Activated naive CD8-positive, alpha-beta T cell (primary cell): ENCODE results near the gene PMEL.

Experiments
- H3K27ac Mint-ChIP-seq: one replicate; pipeline ENCODE4 v1.8.0; 2021; ENCODE audit warnings: mixed read lengths
- H3K27me3 Mint-ChIP-seq: one replicate; pipeline ENCODE4 v1.8.0; 2021; ENCODE audit warnings: mixed read lengths
- H3K36me3 Mint-ChIP-seq: one replicate; pipeline ENCODE4 v1.8.0; 2021; ENCODE audit warnings: mixed read lengths
- H3K4me1 Mint-ChIP-seq: one replicate; pipeline ENCODE4 v1.8.0; 2021; ENCODE audit warnings: low read depth, mixed read lengths
- H3K4me3 Mint-ChIP-seq: one replicate; pipeline ENCODE4 v1.8.0; 2021; ENCODE audit warnings: mild to moderate bottlenecking, mixed read lengths
- H3K9me3 Mint-ChIP-seq: one replicate; pipeline ENCODE4 v1.8.0; 2021; ENCODE audit warnings: low read depth, mixed read lengths

PMEL gene

DNA sequence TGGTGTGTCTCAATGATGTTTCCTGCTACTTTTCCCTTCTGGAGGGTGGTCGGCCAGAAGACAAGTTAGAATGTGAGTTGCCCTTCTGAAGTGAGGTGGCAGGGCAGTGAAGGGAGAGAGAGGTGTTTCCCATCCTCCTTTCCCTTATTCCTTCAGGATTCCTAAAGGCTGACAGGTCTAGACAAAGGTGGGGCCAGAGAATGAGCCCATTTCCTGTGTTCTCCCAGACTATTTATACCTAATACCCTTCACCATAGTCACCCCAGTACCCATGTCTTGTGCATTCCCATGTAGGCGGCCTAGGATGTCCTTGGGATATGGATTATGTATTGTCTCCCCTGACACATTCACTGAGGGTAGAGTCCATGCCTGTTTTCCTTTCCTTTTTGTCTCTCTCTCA, 27.9 kb downstream of the PMEL start:
- Mint-ChIP-seq H3K27ac (peak overlapping the region; percentile 89), H3K36me3 (peaks cover 15% of the 10 kb centered on the region), H3K4me3 (peak overlapping the region; percentile 10), H3K4me1 (peaks cover 89% of the 10 kb centered on the region), H3K9me3 (no peaks in the 10 kb centered on the region), H3K27me3 (no peaks in the 10 kb centered on the region)

DNA sequence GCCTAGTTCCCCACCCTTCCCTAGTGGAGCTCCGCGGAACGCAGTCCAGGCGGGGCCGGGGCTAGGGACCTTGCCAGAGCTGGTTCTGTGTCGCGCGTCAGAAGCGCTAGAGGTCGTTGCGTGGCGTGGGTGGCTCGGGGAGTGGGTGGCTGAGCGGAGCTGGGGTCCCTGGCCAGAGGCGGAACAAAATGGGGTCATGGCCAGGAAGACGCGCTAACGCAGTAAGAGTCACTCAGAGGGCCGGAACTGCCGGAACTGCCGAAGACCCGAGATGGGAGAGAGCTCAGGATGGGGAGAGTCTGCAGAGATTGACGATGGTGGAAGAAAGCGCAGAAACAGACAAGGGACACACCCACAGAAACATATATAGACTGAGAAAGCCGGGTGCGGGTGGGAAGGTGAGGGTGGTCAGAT, 30.1 kb downstream of the PMEL start:
- peaks cover 87% of the 10 kb centered on the region for H3K4me1 Mint-ChIP-seq
- peak overlapping the region; percentile 89 for H3K27ac Mint-ChIP-seq
- H3K36me3 Mint-ChIP-seq, result peaks cover 15% of the 10 kb centered on the region
- no peaks in the 10 kb centered on the region for H3K9me3 Mint-ChIP-seq
- H3K4me3 Mint-ChIP-seq, result peak overlapping the region; percentile 100
- no peaks in the 10 kb centered on the region for H3K27me3 Mint-ChIP-seq

GRCh38 chr12:55934773-55935172, 31.1 kb downstream of the PMEL start:
- H3K4me3 Mint-ChIP-seq, result peak overlapping the region; percentile 100
- peaks cover 15% of the 10 kb centered on the region for H3K36me3 Mint-ChIP-seq
- no peaks in the 10 kb centered on the region for H3K27me3 Mint-ChIP-seq
- H3K4me1 Mint-ChIP-seq, result peaks cover 86% of the 10 kb centered on the region
- no peaks in the 10 kb centered on the region for H3K9me3 Mint-ChIP-seq
- H3K27ac Mint-ChIP-seq, result peak overlapping the region; percentile 89

GRCh38 chr12:55933799-55934742, 31.8 kb downstream of the PMEL start:
- H3K36me3 Mint-ChIP-seq, result peaks cover 14% of the 10 kb centered on the region
- peak overlapping the region; percentile 89 for H3K27ac Mint-ChIP-seq
- H3K4me1 Mint-ChIP-seq, result peaks cover 84% of the 10 kb centered on the region
- H3K27me3 Mint-ChIP-seq, result no peaks in the 10 kb centered on the region
- peak overlapping the region; percentile 100 for H3K4me3 Mint-ChIP-seq
- no peaks in the 10 kb centered on the region for H3K9me3 Mint-ChIP-seq

GRCh38 chr12:55933169-55933798, 32.6 kb downstream of the PMEL start:
- Mint-ChIP-seq H3K27ac (peak overlapping the region; percentile 95), H3K36me3 (peaks cover 12% of the 10 kb centered on the region), H3K27me3 (no peaks in the 10 kb centered on the region), H3K4me3 (peak overlapping the region; percentile 100), H3K4me1 (peaks cover 78% of the 10 kb centered on the region), H3K9me3 (no peaks in the 10 kb centered on the region)

- Mint-ChIP-seq H3K4me3 (peak overlapping the region; percentile 100), H3K27me3 (no peaks in the 10 kb centered on the region), H3K9me3 (no peaks in the 10 kb centered on the region), H3K36me3 (peaks cover 12% of the 10 kb centered on the region), H3K27ac (peak overlapping the region; percentile 95), H3K4me1 (peaks cover 74% of the 10 kb centered on the region)
Measured at GRCh38 chr12:55932551-55932910, 33.3 kb downstream of the PMEL start.

DNA sequence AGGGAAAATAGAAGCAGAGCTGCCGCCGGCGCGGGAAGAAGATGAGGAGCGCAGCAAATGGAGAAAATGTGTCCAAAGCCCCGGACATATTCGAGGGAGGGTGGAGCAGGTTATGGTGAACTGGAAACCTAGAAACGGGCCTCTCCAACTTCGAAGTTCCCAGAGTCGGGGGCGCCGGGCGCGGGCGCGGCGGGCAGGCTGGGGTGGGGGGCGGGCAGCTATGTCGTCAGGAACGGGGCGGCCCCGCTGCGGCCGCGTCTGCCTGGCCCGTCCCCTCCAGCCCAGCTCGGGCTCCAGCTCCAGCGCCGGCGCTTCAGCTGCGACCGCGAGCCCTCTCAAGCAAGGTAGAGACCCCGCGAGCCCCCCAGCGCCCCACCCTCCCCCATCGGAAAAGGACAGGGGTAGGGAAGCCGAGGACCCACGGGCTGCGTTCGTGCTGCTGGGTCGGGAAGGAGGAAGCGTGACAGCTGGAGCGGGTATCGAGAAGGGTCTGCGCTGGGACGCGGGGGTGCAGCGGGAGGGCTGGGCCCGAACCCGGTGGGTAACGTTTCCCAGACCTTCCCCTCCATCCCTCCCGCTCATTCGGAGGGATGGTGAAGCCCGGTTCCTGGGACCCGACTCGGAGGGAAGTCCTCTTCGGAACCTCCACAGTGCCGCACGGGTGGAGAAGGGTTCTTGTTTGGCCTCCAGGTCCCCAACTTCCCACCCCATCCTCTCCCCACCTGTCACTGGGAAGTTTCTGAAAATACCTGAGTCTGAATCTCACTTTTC, 33.9 kb downstream of the PMEL start:
- H3K36me3 Mint-ChIP-seq, result peaks cover 10% of the 10 kb centered on the region
- no peaks in the 10 kb centered on the region for H3K9me3 Mint-ChIP-seq
- peak overlapping the region; percentile 100 for H3K4me3 Mint-ChIP-seq
- H3K4me1 Mint-ChIP-seq, result peaks cover 68% of the 10 kb centered on the region
- H3K27ac Mint-ChIP-seq, result peak overlapping the region; percentile 99
- H3K27me3 Mint-ChIP-seq, result no peaks in the 10 kb centered on the region

DNA sequence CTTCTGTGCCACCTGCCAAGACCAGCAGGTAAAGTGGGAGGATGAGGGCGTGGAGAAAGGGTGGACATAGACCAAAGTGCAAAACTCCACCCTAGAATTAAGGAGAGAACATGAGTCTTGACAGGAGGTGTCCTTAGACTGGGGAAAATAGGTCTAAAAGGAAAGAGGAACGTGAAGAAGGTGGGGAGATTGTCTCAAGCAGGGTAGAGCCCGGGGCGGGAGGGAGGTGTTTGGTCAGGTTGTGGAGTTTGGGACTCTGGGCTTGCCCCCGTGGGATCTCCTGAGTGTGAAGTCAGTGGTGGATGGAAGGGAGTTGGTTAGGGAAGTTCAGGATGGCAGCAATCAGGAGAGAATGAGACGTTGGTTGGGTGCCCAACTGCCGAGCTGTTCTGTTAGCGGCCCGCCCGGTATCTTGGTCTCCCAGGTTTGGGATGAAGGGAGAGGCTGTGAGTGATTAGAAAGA, 34.5 kb downstream of the PMEL start:
- Mint-ChIP-seq H3K4me1 (peaks cover 62% of the 10 kb centered on the region), H3K27me3 (no peaks in the 10 kb centered on the region), H3K36me3 (peaks cover 9% of the 10 kb centered on the region)

DNA sequence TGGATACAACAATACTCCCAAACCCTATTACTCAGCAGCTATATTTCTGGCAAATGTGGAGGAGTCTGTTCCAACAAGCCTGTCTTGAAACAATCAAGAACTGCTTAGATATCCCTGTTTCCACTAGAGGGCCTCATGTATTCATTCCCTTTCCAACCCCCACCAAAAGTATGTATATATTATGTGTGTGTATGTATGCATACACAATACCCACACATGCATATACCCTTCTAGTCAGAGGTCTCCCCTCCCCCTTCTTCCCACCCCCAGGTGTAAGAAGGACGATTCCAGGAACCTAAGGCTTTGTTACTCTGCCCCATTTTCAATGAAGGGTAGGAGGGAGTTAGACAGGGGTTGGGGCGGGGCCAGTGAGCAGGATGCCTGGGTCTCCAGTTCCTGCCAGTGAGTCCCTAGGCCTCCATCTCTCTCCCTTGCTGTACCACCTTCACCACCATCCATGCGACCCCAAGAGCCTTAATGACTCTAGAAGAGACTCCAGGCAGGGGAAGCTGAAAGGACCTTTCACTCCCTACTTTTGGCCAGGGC, 35.0 kb downstream of the PMEL start, which contains the start of gene DGKA:
Gene DGKA (plus strand): TSS at position 392 of the 546 bp plus-strand sequence. CDS start 5,342 bp downstream, outside the sequence.
- Mint-ChIP-seq H3K36me3 (peaks cover 9% of the 10 kb centered on the region), H3K4me1 (peaks cover 62% of the 10 kb centered on the region), H3K27ac (peak within 1 kb of the TSS; percentile 99), H3K9me3 (no peaks in the 10 kb centered on the region), H3K4me3 (peak within 1 kb of the TSS; percentile 100), H3K27me3 (no peaks in the 10 kb centered on the region)

More for the DNA sequence above, 34.5 kb downstream of the PMEL start:
- Mint-ChIP-seq H3K27ac (peak overlapping the region; percentile 99), H3K9me3 (no peaks in the 10 kb centered on the region), H3K4me3 (peak overlapping the region; percentile 100)

DNA sequence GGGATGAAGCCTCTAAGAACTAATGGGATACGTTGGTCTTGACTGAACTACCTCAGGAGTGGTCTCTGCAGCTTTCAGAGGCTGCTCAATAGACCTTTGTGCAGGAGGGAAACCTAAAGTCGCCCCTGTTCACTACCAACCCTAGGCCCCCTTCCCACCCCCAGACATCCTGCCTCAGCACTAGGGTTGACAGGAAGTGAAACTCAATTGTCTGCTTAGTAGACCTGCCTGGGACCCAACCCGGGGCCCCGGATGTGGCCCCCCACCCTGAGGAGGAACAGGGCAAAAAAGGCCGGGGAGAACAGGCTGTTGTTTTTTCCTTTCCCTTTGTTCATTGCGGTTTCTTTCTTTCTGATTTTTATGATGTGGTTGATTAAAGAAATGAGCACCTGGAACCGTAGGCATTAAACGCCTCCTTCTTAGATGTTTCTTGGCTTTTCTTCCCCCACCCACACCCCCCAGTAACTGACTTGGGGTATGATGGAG, 36.5 kb downstream of the PMEL start:
- Mint-ChIP-seq H3K4me3 (peak overlapping the region; percentile 100), H3K9me3 (no peaks in the 10 kb centered on the region), H3K27ac (peak overlapping the region; percentile 99), H3K36me3 (peaks cover 7% of the 10 kb centered on the region), H3K27me3 (no peaks in the 10 kb centered on the region), H3K4me1 (peaks cover 58% of the 10 kb centered on the region)

- Mint-ChIP-seq H3K4me1 (peaks cover 51% of the 10 kb centered on the region), H3K27ac (peak within 1 kb of the TSS; percentile 99), H3K9me3 (no peaks in the 10 kb centered on the region), H3K27me3 (no peaks in the 10 kb centered on the region), H3K4me3 (peak within 1 kb of the TSS; percentile 100), H3K36me3 (peaks cover 4% of the 10 kb centered on the region)
Measured at GRCh38 chr12:55927588-55928502, 38.0 kb downstream of the PMEL start, which contains the start of gene PYM1. TSS of gene PYM1 (minus strand) at chr12:55927894. CDS start at chr12:55927761, 133 bp downstream.

GRCh38 chr12:55926738-55927587, 38.9 kb downstream of the PMEL start:
- no peaks in the 10 kb centered on the region for H3K9me3 Mint-ChIP-seq
- H3K27ac Mint-ChIP-seq, result peak overlapping the region; percentile 98
- H3K4me1 Mint-ChIP-seq, result peaks cover 53% of the 10 kb centered on the region
- H3K36me3 Mint-ChIP-seq, result peaks cover 7% of the 10 kb centered on the region
- peak overlapping the region; percentile 100 for H3K4me3 Mint-ChIP-seq
- no peaks in the 10 kb centered on the region for H3K27me3 Mint-ChIP-seq
